H1 (cell line): ENCODE measurements around the gene MEF2A. TPM values are rescaled to one million over a fixed set of nuclear protein-coding genes. Genes with fewer than 3 reads are reported as not detected.

Experiments
- CTCF ChIA-PET: fragments of 300-600 bp; sonication (Branson Sonifier 250); formaldehyde crosslinking; loops from one replicate; lab custom pipeline; 2021; ENCODE audit not compliant: partially characterized antibody; lab: Charles Lee
- POLR2A ChIA-PET: fragments of 300-600 bp; sonication (Branson Sonifier 250); formaldehyde crosslinking; loops from one replicate; lab custom pipeline; 2021; ENCODE audit warnings: inconsistent platforms; ENCODE audit not compliant: partially characterized antibody; lab: Charles Lee
- DNase-seq, 2 experiments: peaks; one replicate each; pipeline versions ENCODE4 v3.0.0 to v3.0.0-alpha.2; 2010 to 2022; ENCODE audit warnings: low spot score in 2 of 2, low read depth in 1 of 2, mixed read lengths in 1 of 2
- FAIRE-seq: peaks from 2 replicates; lab custom pipeline; 2011; peaks lifted over from hg19 to GRCh38; lab: Jason Lieb, UNC
- H2AFZ ChIP-seq: 2 replicates; pipeline ENCODE4 v1.8.1; 2012; ENCODE audit warnings: low read length, inconsistent platforms
- H2AK5ac ChIP-seq: 2 replicates; pipeline ENCODE4 v1.6.1; 2013; ENCODE audit warnings: low read depth, low read length
- H2BK120ac ChIP-seq: replicated peaks from 2 replicates; pipeline ENCODE3; 2013; ENCODE audit warnings: low read depth, low read length, inconsistent platforms
- H2BK12ac ChIP-seq: 2 replicates; pipeline ENCODE4 v1.6.1; 2013; ENCODE audit warnings: low read depth, low read length
- H2BK15ac ChIP-seq: 2 replicates; pipeline ENCODE4 v1.6.1; 2013; ENCODE audit warnings: low read length
- H2BK20ac ChIP-seq: 2 replicates; pipeline ENCODE4 v1.6.1; 2013; ENCODE audit warnings: low read length
- H2BK5ac ChIP-seq: 2 replicates; pipeline ENCODE4 v1.6.1; 2013; ENCODE audit warnings: low read depth, low read length
- H3K14ac ChIP-seq: 2 replicates; pipeline ENCODE4 v1.6.1; 2013; ENCODE audit warnings: inconsistent platforms; ENCODE audit not compliant: insufficient read length
- H3K18ac ChIP-seq: 2 replicates; pipeline ENCODE4 v1.6.1; 2013; ENCODE audit warnings: low read length; ENCODE audit errors: extremely low read depth
- H3K23ac ChIP-seq: 2 replicates; pipeline ENCODE4 v1.6.1; 2013; ENCODE audit warnings: inconsistent platforms; ENCODE audit not compliant: insufficient read length
- H3K23me2 ChIP-seq: 2 replicates; pipeline ENCODE4 v1.6.1; 2013; ENCODE audit warnings: low read depth, low read length
- H3K27ac ChIP-seq: 2 replicates; pipeline ENCODE4 v1.6.1; 2011; ENCODE audit warnings: low read depth, low read length, inconsistent platforms
- H3K27me3 ChIP-seq, 4 experiments: replicated peaks in 1 of 4; 1 replicate in 1 of 4; 2 replicates in 3 of 4; pipeline versions ENCODE4 v1.6.1 to v1.8.1; 2011 to 2013; ENCODE audit warnings: low read length in 3 of 4, mild to moderate bottlenecking in 3 of 4, inconsistent platforms in 2 of 4, mixed read lengths in 2 of 4, moderate library complexity in 1 of 4; ENCODE audit not compliant: control insufficient read depth in 3 of 4, insufficient read depth in 3 of 4; ENCODE audit errors: extremely low read depth in 1 of 4
- H3K36me3 ChIP-seq, 4 experiments: 2 replicates each; pipeline versions ENCODE4 v1.6.1 to v1.8.1; 2011 to 2013; ENCODE audit warnings: mild to moderate bottlenecking in 4 of 4, low read length in 3 of 4, moderate library complexity in 2 of 4, control low read depth in 1 of 4, inconsistent platforms in 1 of 4; ENCODE audit not compliant: insufficient read depth in 4 of 4, control insufficient read depth in 2 of 4
- H3K4ac ChIP-seq: replicated peaks from 2 replicates; pipeline ENCODE3; 2013; ENCODE audit warnings: low read length, low read depth, mixed read lengths, inconsistent platforms; ENCODE audit not compliant: insufficient read length
- H3K4me1 ChIP-seq, 4 experiments: replicated peaks in 1 of 4; 1 replicate in 1 of 4; 2 replicates in 3 of 4; pipeline versions ENCODE4 v1.6.1 to v1.8.1; 2011 to 2013; ENCODE audit warnings: low read length in 3 of 4, inconsistent platforms in 2 of 4, mixed read lengths in 1 of 4; ENCODE audit not compliant: insufficient read depth in 4 of 4, control insufficient read depth in 3 of 4
- H3K4me2 ChIP-seq, 2 experiments: 2 replicates each; pipeline versions ENCODE4 v1.6.1 to v1.8.1; 2011 to 2013; ENCODE audit warnings: low read depth in 2 of 2, low read length in 2 of 2, control low read depth in 1 of 2, inconsistent platforms in 1 of 2, mild to moderate bottlenecking in 1 of 2; ENCODE audit not compliant: insufficient read depth in 1 of 2
- H3K4me3 ChIP-seq, 4 experiments: fragments of 200-600, 300-600 bp in 1 of 4; sonication (generic), shearing (Covaris generic), sonication (Bioruptor Twin) in 1 of 4; 2 replicates each; pipeline versions ENCODE4 v1.5.1 to v1.8.1; 2011 to 2016; ENCODE audit warnings: low read length in 4 of 4, low read depth in 3 of 4, control low read depth in 2 of 4, inconsistent platforms in 2 of 4, mild to moderate bottlenecking in 2 of 4, mixed read lengths in 1 of 4, moderate library complexity in 1 of 4; ENCODE audit not compliant: insufficient read depth in 2 of 4; ENCODE audit errors: extremely low read depth in 1 of 4
- H3K56ac ChIP-seq: replicated peaks from 2 replicates; pipeline ENCODE3; 2013; ENCODE audit warnings: low read depth, mild to moderate bottlenecking, mixed read lengths, low read length, inconsistent platforms; ENCODE audit not compliant: insufficient read length
- H3K79me1 ChIP-seq: 2 replicates; pipeline ENCODE4 v1.6.1; 2013; ENCODE audit warnings: low read depth, low read length, control low read depth
- H3K79me2 ChIP-seq, 2 experiments: 2 replicates each; pipeline versions ENCODE4 v1.6.1 to v1.8.1; 2012 to 2013; ENCODE audit warnings: low read length in 2 of 2, mild to moderate bottlenecking in 2 of 2, inconsistent platforms in 1 of 2; ENCODE audit not compliant: insufficient read depth in 2 of 2, control insufficient read depth in 1 of 2
- H3K9ac ChIP-seq, 4 experiments: replicated peaks in 1 of 4; 1 replicate in 1 of 4; 2 replicates in 3 of 4; pipeline versions ENCODE4 v1.6.1 to v1.8.1; 2011 to 2013; ENCODE audit warnings: low read depth in 3 of 4, low read length in 3 of 4, control low read depth in 2 of 4, mild to moderate bottlenecking in 2 of 4, moderate library complexity in 2 of 4, inconsistent platforms in 1 of 4; ENCODE audit errors: extremely low read depth in 1 of 4
- H3K9me3 ChIP-seq, 2 experiments: 2 replicates each; pipeline versions ENCODE4 v1.6.1 to v1.8.1; 2012 to 2013; ENCODE audit warnings: mild to moderate bottlenecking in 2 of 2, moderate library complexity in 2 of 2, control low read depth in 1 of 2, inconsistent platforms in 1 of 2, low read depth in 1 of 2, low read length in 1 of 2, mixed read lengths in 1 of 2; ENCODE audit not compliant: insufficient read depth in 2 of 2
- H4K20me1 ChIP-seq, 2 experiments: replicated peaks in 1 of 2; 2 replicates each; pipeline versions ENCODE3 to v1.8.1; 2011 to 2013; ENCODE audit warnings: inconsistent platforms in 2 of 2, low read length in 2 of 2, mild to moderate bottlenecking in 1 of 2; ENCODE audit not compliant: insufficient read depth in 2 of 2, control insufficient read depth in 1 of 2
- H4K5ac ChIP-seq: 2 replicates; pipeline ENCODE4 v1.6.1; 2013; ENCODE audit warnings: low read length, low read depth, mixed read lengths, inconsistent platforms; ENCODE audit not compliant: insufficient read length
- H4K8ac ChIP-seq: 2 replicates; pipeline ENCODE4 v1.8.0; 2013; ENCODE audit warnings: mild to moderate bottlenecking, moderate library complexity, low read length, inconsistent platforms; ENCODE audit not compliant: insufficient read depth; ENCODE audit errors: extremely low read depth
- H4K91ac ChIP-seq: replicated peaks from 2 replicates; pipeline ENCODE3; 2013; ENCODE audit warnings: low read length, mixed read lengths, inconsistent platforms; ENCODE audit not compliant: insufficient read length
- JUN ChIP-seq: IDR thresholded peaks from 2 replicates; pipeline ENCODE4 v1.6.1; 2011; ENCODE audit warnings: low read depth, mild to moderate bottlenecking, improper control_type of control experiment, low read length
- POLR2AphosphoS5 ChIP-seq: IDR thresholded peaks from 2 replicates; pipeline ENCODE4 v1.6.1; 2011; ENCODE audit warnings: low read depth, low read length
- SP2 ChIP-seq: IDR thresholded peaks from 2 replicates; pipeline ENCODE4 v1.6.1; 2012; ENCODE audit warnings: mild to moderate bottlenecking, low read length, inconsistent platforms
- WGBS, 2 experiments: shearing (Covaris generic) in 1 of 2; methylation state at CpG; one replicate each; pipeline versions ENCODE4 v1.1.6 to v1.1.7; 2013 to 2015; ENCODE audit warnings: low lambda C conversion rate in 2 of 2, mixed read lengths in 2 of 2, inconsistent platforms in 1 of 2, low coverage in 1 of 2, missing lambda C conversion rate in 1 of 2; ENCODE audit not compliant: insufficient replicate concordance in 2 of 2, insufficient coverage in 1 of 2, insufficient read length in 1 of 2; ENCODE audit errors: extremely low coverage in 1 of 2, missing lambda C conversion rate in 1 of 2; 5-methylcytosine and 5-hydroxymethylcytosine counted together
- polyA plus RNA-seq, 7 experiments: library from polyadenylated mRNA; depleted of rRNA in 3 of 7; stranded (reverse) in 5 of 7; unstranded in 2 of 7; fragments of >200 nt in 5 of 7; fragments of 200-250 nt in 2 of 7; gene quantifications; 1 replicate in 5 of 7; 2 replicates in 1 of 7; 4 replicates in 1 of 7; pipeline versions ENCODE4 v1.2.1 to v1.2.3, GENCODE V29; 2011 to 2013; ENCODE audit warnings: missing spikeins in 2 of 7, mixed read lengths in 2 of 7
- total RNA-seq: library from RNA; stranded (reverse); fragmentation: NEBNext Ultra II Directional; extraction: Animal tissue kit (Norgen Biotek cat#: 25700); gene quantifications from 2 replicates; pipeline ENCODE4 v1.2.1, GENCODE V29; 2021

The MEF2A gene
- total and polyA plus RNA-seq, 2 of the 8 experiments (the other 6 are each of a cell fraction or from before 2014, with no cell fraction given), result 15.6 to 22.5 TPM

- H2BK120ac ChIP-seq, result no peak overlapping the region
- H2BK20ac ChIP-seq, result no peak overlapping the region
- no peak overlapping the region for H3K4ac ChIP-seq
- DNase-seq (no peak), FAIRE-seq (no peak)
- H3K9me3 ChIP-seq, result no peaks in the 10 kb centered on the region
- H3K27me3 ChIP-seq, result no peaks in the 10 kb centered on the region
- H4K8ac ChIP-seq, result no peak overlapping the region; the same call in 1 of the 2 replicates
- no peaks in the 10 kb centered on the region; the same call in none of the 2 replicates for H3K79me1 ChIP-seq
- no peak overlapping the region for H3K27ac ChIP-seq
- H4K5ac ChIP-seq, result no peak overlapping the region
- H4K20me1 ChIP-seq, result no peaks in the 10 kb centered on the region
- no peak overlapping the region for H3K4me3 ChIP-seq
- no peak overlapping the region for H3K4me2 ChIP-seq
- H2AK5ac ChIP-seq, result no peak overlapping the region
- peaks cover 0 to 13% (median 7%) of the 10 kb centered on the region in 4 experiments; a peak in 5 of 8 replicates for H3K36me3 ChIP-seq
- H3K56ac ChIP-seq, result no peak overlapping the region
- H2BK12ac ChIP-seq, result no peak overlapping the region
- H3K14ac ChIP-seq, result no peak overlapping the region
- no peak overlapping the region for H3K9ac ChIP-seq
- peaks cover 0 to 2% (median under 1%) of the 10 kb centered on the region in 4 experiments; a peak in 4 of 7 replicates for H3K4me1 ChIP-seq
- WGBS, 2 experiments, result 88% methylated on average over 18 of the region's 18 CpGs; no CpG with 5 or more reads in 1 of the 2 experiments
- H3K23me2 ChIP-seq, result no peaks in the 10 kb centered on the region
- H3K79me2 ChIP-seq, result no peaks in the 10 kb centered on the region
- CTCF ChIA-PET, result interaction anchor here (0.7 to 8.4 kb wide), 5 partner anchors 9 to 440 kb away, joined by 4 to 51 read pairs (median 7); no protein-coding TSS in a partner anchor
- no peak overlapping the region for H2BK15ac ChIP-seq
- POLR2A ChIA-PET, result interaction anchor here (0.8 kb wide), 1 partner anchor 11 kb away, joined by 3 read pairs; no protein-coding TSS in a partner anchor
- no peak overlapping the region for H2BK5ac ChIP-seq
- no peak overlapping the region for H2AFZ ChIP-seq
- no peak overlapping the region for H3K23ac ChIP-seq
- no peak overlapping the region for H4K91ac ChIP-seq
- no peak overlapping the region for H3K18ac ChIP-seq
- TF ChIP-seq POLR2AphosphoS5, result no peak
- TF ChIP-seq SP2, result no peak
- no peak for TF ChIP-seq JUN
Observed at GRCh38 chr15:99712415-99712814, 146.6 kb downstream of the MEF2A start.
